Stimulated activated CD4-positive, alpha-beta T cell treated with anti-CD3 and anti-CD28 coated beads, Interleukin-2, amount 100 ng/mL, for 24 hours (primary cell): ENCODE results near the gene CBLB.
"Not testable (repeated sequence)": the region's sequence is repeated elsewhere in the genome, so short reads cannot be mapped to it uniquely, and the experiment has no call there.

Source experiments
- DNase-seq, 2 donors: peaks; one replicate each; pipeline ENCODE4 v3.0.0-alpha.2; 2020

Gene CBLB

GRCh38 chr3:105783631-105784030 is 85.2 kb downstream of the CBLB start:
- no peak for DNase-seq

GRCh38 chr3:105781871-105782270 is 86.9 kb downstream of the CBLB start:
- no peak for DNase-seq

GRCh38 chr3:105780107-105780506 is 88.7 kb downstream of the CBLB start:
- no peak for DNase-seq

- no peak for DNase-seq
These were observed 93.4 kb downstream of the CBLB start for GRCh38 chr3:105775368-105775767.

GRCh38 chr3:105774444-105775180 is 94.2 kb downstream of the CBLB start:
- DNase-seq: no peak

GRCh38 chr3:105773291-105773690 is 95.5 kb downstream of the CBLB start:
- DNase-seq: no peak

GRCh38 chr3:105772635-105773034 is 96.2 kb downstream of the CBLB start:
- no peak for DNase-seq

- DNase-seq: no peak
These were observed 97.4 kb downstream of the CBLB start for GRCh38 chr3:105771392-105771791.

GRCh38 chr3:105770410-105770809 is 98.4 kb downstream of the CBLB start:
- no peak for DNase-seq

GRCh38 chr3:105767776-105768175 is 101.0 kb downstream of the CBLB start:
- no peak for DNase-seq

- no peak for DNase-seq
These were observed 101.6 kb downstream of the CBLB start for GRCh38 chr3:105767216-105767615.

GRCh38 chr3:105765308-105765639 is 103.5 kb downstream of the CBLB start:
- no peak for DNase-seq

GRCh38 chr3:105764378-105765307 is 104.2 kb downstream of the CBLB start:
- DNase-seq: no peak

- DNase-seq: no peak
These were observed 105.2 kb downstream of the CBLB start for GRCh38 chr3:105763659-105764036.

- no peak for DNase-seq
These were observed 105.8 kb downstream of the CBLB start for GRCh38 chr3:105762749-105763658.

GRCh38 chr3:105762214-105762613 is 106.6 kb downstream of the CBLB start:
- DNase-seq: not testable (repeated sequence)

- DNase-seq: no peak
These were observed 109.3 kb downstream of the CBLB start for GRCh38 chr3:105759442-105760078.

- no peak for DNase-seq
These were observed 110.4 kb downstream of the CBLB start for GRCh38 chr3:105758451-105758850.

GRCh38 chr3:105755121-105755886 is 113.5 kb downstream of the CBLB start:
- DNase-seq: no peak

GRCh38 chr3:105752791-105753415 is 115.9 kb downstream of the CBLB start:
- DNase-seq: peak in 1 of 2 donors; percentile 40

GRCh38 chr3:105747696-105748095 is 121.1 kb downstream of the CBLB start:
- DNase-seq: no peak
